Measurements from ENCODE around the gene KCNE3.
A peak's percentile ranks its signal among the peaks of the same experiment; 100 is the strongest.

DNA sequence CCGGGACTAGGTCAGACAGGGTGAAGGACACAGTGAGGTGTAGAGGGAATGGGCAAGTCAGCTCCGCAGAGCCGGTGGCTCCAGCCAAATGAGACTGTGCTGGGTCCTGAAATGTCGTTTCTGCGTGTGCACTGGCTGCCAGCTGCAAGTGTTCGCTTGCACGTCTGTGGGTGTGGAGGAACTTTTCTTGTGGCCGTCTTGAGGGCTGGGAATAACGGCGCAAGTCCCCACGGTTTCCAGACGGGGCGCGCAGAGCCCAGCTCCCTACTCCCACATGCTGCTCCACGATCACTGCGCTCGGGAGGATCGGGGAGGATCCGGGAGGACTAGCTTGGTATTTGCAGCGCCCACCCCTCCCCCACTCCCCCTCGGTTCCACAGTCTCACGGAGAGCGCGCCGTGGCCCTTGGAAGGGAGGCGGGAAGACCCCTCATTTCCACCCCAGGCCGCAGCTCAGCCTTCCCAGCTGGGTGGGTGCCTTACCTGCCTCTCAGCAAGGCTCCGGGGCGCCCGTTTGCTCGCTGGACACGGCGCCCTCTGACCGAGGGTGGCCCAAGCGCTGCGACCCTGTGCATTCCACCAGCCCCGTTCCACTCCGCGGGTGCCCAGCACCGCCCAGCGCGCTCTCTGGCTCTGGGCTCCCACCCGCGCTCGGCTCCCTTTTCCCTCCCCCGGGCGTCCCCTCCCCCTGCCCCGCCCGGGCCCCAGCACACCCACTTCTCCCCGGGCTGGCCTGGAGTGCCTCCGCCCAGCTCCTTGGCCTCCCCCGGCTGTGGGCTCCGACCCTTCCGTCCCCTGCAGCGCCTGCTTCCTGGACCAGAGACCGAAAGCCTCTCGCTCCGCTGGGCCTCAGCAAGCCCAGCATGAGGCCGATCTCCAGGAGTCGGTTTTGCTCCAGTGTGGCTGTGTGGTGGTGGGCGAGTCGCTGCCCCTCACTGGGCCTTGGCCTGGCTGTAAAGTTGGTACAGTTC is at the start of gene KCNE3:
- TF ChIP-seq EZH2 (IDR thresholded peaks at IDR 0.05; ENCODE audit: low read length) = peak; percentile 56
- TF ChIP-seq, protein P1, sequence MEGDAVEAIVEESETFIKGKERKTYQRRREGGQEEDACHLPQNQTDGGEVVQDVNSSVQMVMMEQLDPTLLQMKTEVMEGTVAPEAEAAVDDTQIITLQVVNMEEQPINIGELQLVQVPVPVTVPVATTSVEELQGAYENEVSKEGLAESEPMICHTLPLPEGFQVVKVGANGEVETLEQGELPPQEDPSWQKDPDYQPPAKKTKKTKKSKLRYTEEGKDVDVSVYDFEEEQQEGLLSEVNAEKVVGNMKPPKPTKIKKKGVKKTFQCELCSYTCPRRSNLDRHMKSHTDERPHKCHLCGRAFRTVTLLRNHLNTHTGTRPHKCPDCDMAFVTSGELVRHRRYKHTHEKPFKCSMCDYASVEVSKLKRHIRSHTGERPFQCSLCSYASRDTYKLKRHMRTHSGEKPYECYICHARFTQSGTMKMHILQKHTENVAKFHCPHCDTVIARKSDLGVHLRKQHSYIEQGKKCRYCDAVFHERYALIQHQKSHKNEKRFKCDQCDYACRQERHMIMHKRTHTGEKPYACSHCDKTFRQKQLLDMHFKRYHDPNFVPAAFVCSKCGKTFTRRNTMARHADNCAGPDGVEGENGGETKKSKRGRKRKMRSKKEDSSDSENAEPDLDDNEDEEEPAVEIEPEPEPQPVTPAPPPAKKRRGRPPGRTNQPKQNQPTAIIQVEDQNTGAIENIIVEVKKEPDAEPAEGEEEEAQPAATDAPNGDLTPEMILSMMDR (optimal IDR thresholded peaks at IDR 0.05 in 1 of 3, IDR thresholded peaks at IDR 0.05 in 1 of 3, conservative IDR thresholded peaks at IDR 0.05 in 1 of 3; ENCODE audit: extremely low read depth in 1 of 3, insufficient read depth in 2 of 3, low read length in 3 of 3) = no peak

Measured in keratinocyte (primary cell).